Measurements from ENCODE around the gene RBM47.

The RBM47 gene

GRCh38 chr4:40486534-40486933, 143.1 kb downstream of the RBM47 start:
- peak; percentile 81 for DNase-seq (ENCODE audit: low read depth)

GRCh38 chr4:40484346-40485090, 145.1 kb downstream of the RBM47 start:
- DNase-seq (ENCODE audit: low read depth) = peak; percentile 18

GRCh38 chr4:40482985-40483647, 146.5 kb downstream of the RBM47 start:
- no peak for DNase-seq (ENCODE audit: low read depth)

GRCh38 chr4:40481977-40482376, 147.7 kb downstream of the RBM47 start:
- no peak for DNase-seq (ENCODE audit: low read depth)

GRCh38 chr4:40480291-40480690, 149.4 kb downstream of the RBM47 start:
- no peak for DNase-seq (ENCODE audit: low read depth)

GRCh38 chr4:40479378-40479777, 150.3 kb downstream of the RBM47 start:
- no peak for DNase-seq (ENCODE audit: low read depth)

- DNase-seq (ENCODE audit: low read depth) = no peak
Measured at GRCh38 chr4:40475609-40476008, 154.1 kb downstream of the RBM47 start.

- no peak for DNase-seq (ENCODE audit: low read depth)
Measured at GRCh38 chr4:40473578-40474388, 155.9 kb downstream of the RBM47 start.

- DNase-seq (ENCODE audit: low read depth) = peak; percentile 23
Measured at GRCh38 chr4:40471923-40472322, 157.7 kb downstream of the RBM47 start.

GRCh38 chr4:40466789-40467188, 162.9 kb downstream of the RBM47 start:
- no peak for DNase-seq (ENCODE audit: low read depth)

- DNase-seq (ENCODE audit: low read depth) = no peak
Measured at GRCh38 chr4:40462326-40462725, 167.3 kb downstream of the RBM47 start.

- DNase-seq (ENCODE audit: low read depth) = no peak
Measured at GRCh38 chr4:40461879-40462278, 167.8 kb downstream of the RBM47 start.

- no peak for DNase-seq (ENCODE audit: low read depth)
Measured at GRCh38 chr4:40461062-40461461, 168.6 kb downstream of the RBM47 start.

- no peak for DNase-seq (ENCODE audit: low read depth)
Measured at GRCh38 chr4:40458683-40459082, 171.0 kb downstream of the RBM47 start.

- no peak for DNase-seq (ENCODE audit: low read depth)
Measured at GRCh38 chr4:40458109-40458508, 171.6 kb downstream of the RBM47 start.

GRCh38 chr4:40455340-40455902, 174.2 kb downstream of the RBM47 start:
- peak; percentile 25 for DNase-seq (ENCODE audit: low read depth)

GRCh38 chr4:40454816-40455215, 174.8 kb downstream of the RBM47 start:
- peak; percentile 34 for DNase-seq (ENCODE audit: low read depth)

- DNase-seq (ENCODE audit: low read depth) = no peak
Measured at GRCh38 chr4:40453912-40454311, 175.8 kb downstream of the RBM47 start.

- no peak for DNase-seq (ENCODE audit: low read depth)
Measured at GRCh38 chr4:40448875-40449274, 180.8 kb downstream of the RBM47 start.

GRCh38 chr4:40446839-40447238, 182.8 kb downstream of the RBM47 start:
- DNase-seq (ENCODE audit: low read depth) = peak; percentile 36

- DNase-seq (ENCODE audit: low read depth) = peak; percentile 62
Measured at GRCh38 chr4:40446261-40446750, 183.4 kb downstream of the RBM47 start.

- DNase-seq (ENCODE audit: low read depth) = no peak
Measured at GRCh38 chr4:40445671-40446070, 184.0 kb downstream of the RBM47 start.
